ENCODE results near the gene PPP1R37. TPM values are rescaled to one million over a fixed set of nuclear protein-coding genes. Genes with fewer than 3 reads are reported as not detected.

PPP1R37 gene
- total and polyA plus RNA-seq, 2 of the 8 experiments (the other 6 are each of a cell fraction or from before 2014, with no cell fraction given) = 14.6 to 25.7 TPM

DNA sequence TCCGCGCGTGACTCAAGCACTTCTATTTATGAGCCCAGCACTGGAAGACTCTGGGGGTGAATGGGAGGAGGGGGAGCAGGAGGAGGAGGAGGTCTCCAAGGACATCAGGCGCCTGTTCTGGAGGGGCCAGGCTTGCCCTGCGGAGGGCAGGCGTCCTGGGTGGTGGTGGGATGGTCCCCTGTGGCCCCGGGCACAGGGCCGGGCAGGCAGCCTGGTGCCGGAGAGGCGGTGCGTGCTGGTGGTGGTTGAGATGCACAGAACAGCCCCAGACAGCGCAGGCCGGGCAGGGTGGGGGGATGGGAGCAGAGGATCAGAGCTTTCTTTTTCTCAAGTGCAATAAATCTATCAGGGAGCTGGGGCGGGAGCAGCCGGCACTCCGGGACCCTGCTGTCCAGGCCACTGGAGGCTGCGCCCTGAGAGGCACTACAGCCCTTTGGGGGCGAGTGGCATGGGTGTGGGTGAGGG, 53.8 kb downstream of the PPP1R37 start:
- 92% methylated on average over 11 of the region's 18 CpGs; no CpG with 5 or more reads in 1 of the 2 experiments for WGBS, 2 experiments (ENCODE audit: extremely low coverage in 1 of 2, insufficient coverage in 1 of 2, insufficient read length in 1 of 2, insufficient replicate concordance in 2 of 2, low coverage in 1 of 2, low lambda C conversion rate in 2 of 2, missing lambda C conversion rate in 1 of 2)
- CTCF ChIA-PET (ENCODE audit: partially characterized antibody) = interaction anchor here (0.6 to 5.6 kb wide), 14 partner anchors 9 to 278 kb away, joined by 3 to 44 read pairs (median 4); partner anchors contain the start of genes BLOC1S3 and NKPD1
- no peak overlapping the region for H2AK5ac ChIP-seq (ENCODE audit: low read depth, low read length)

More for the DNA sequence above, 53.8 kb downstream of the PPP1R37 start:
- H2BK120ac ChIP-seq (replicated peaks; ENCODE audit: low read depth, low read length) = no peak overlapping the region
- no peak overlapping the region for H2BK12ac ChIP-seq (ENCODE audit: low read depth, low read length)
- H3K4ac ChIP-seq (replicated peaks; ENCODE audit: insufficient read length, low read depth, low read length) = no peak overlapping the region
- no peak overlapping the region for H2BK15ac ChIP-seq (ENCODE audit: low read length)
- no peak overlapping the region for H4K5ac ChIP-seq (ENCODE audit: insufficient read length, low read depth, low read length)
- H3K18ac ChIP-seq (ENCODE audit: extremely low read depth, low read length) = no peak overlapping the region
- H4K8ac ChIP-seq (ENCODE audit: extremely low read depth, insufficient read depth, low read length) = no peak overlapping the region; the same call in 1 of the 2 replicates
- H2AFZ ChIP-seq (ENCODE audit: low read length) = no peak overlapping the region
- no peaks in the 10 kb centered on the region; the same call in 1 of the 2 replicates for H3K79me1 ChIP-seq (ENCODE audit: low read depth, low read length)
- no peak overlapping the region for H3K4me3 ChIP-seq (ENCODE audit: extremely low read depth in 1 of 4, insufficient read depth in 2 of 4, low read depth in 3 of 4, low read length in 4 of 4)
- H3K4me2 ChIP-seq (ENCODE audit: insufficient read depth in 1 of 2, low read depth in 2 of 2, low read length in 2 of 2) = no peak overlapping the region
- H3K23ac ChIP-seq (ENCODE audit: insufficient read length) = no peak overlapping the region
- no peak overlapping the region for H3K14ac ChIP-seq (ENCODE audit: insufficient read length)
- no peak overlapping the region for H3K27ac ChIP-seq (ENCODE audit: low read depth, low read length)
- H3K4me1 ChIP-seq (replicated peaks in 1 of 4; ENCODE audit: control insufficient read depth in 3 of 4, insufficient read depth in 4 of 4, low read length in 3 of 4) = no peaks in the 10 kb centered on the region; a peak in 1 of 7 replicates
- H4K20me1 ChIP-seq (replicated peaks in 1 of 2; ENCODE audit: control insufficient read depth in 1 of 2, insufficient read depth in 2 of 2, low read length in 2 of 2) = peaks cover 0 to 17% of the 10 kb centered on the region in 2 experiments
- no peak overlapping the region for H3K56ac ChIP-seq (replicated peaks; ENCODE audit: insufficient read length, low read depth, low read length)
- no peaks in the 10 kb centered on the region for H3K79me2 ChIP-seq (ENCODE audit: control insufficient read depth in 1 of 2, insufficient read depth in 2 of 2, low read length in 2 of 2)
- H3K36me3 ChIP-seq (ENCODE audit: control insufficient read depth in 2 of 4, insufficient read depth in 4 of 4, low read length in 3 of 4) = peaks cover 2 to 17% (median 5%) of the 10 kb centered on the region in 4 experiments; a peak in 5 of 8 replicates
- no peak overlapping the region for H2BK5ac ChIP-seq (ENCODE audit: low read depth, low read length)
- peaks cover 0 to 8% (median 7%) of the 10 kb centered on the region in 4 experiments; a peak in 6 of 7 replicates for H3K27me3 ChIP-seq (replicated peaks in 1 of 4; ENCODE audit: control insufficient read depth in 3 of 4, extremely low read depth in 1 of 4, insufficient read depth in 3 of 4, low read length in 3 of 4)
- no peaks in the 10 kb centered on the region for H3K9me3 ChIP-seq (ENCODE audit: insufficient read depth in 2 of 2, low read depth in 1 of 2, low read length in 1 of 2)
- H4K91ac ChIP-seq (replicated peaks; ENCODE audit: insufficient read length, low read length) = no peak overlapping the region
- no peak for FAIRE-seq
- no peak for TF ChIP-seq TBP (IDR thresholded peaks at IDR 0.05; ENCODE audit: low read depth, low read length)
- no peak for TF ChIP-seq PHF8 (conservative IDR thresholded peaks at IDR 0.05; ENCODE audit: low read depth, low read length)
- TF ChIP-seq SP4 (IDR thresholded peaks at IDR 0.05; ENCODE audit: low read length) = no peak
- no peak for TF ChIP-seq BRCA1 (IDR thresholded peaks at IDR 0.05; ENCODE audit: low read depth, low read length)
- TF ChIP-seq RBBP5 (IDR thresholded peaks at IDR 0.05; ENCODE audit: borderline replicate concordance, low read depth, low read length) = no peak
- TF ChIP-seq KDM1A (IDR thresholded peaks at IDR 0.05; ENCODE audit: borderline replicate concordance, low read length) = no peak
- no peak for TF ChIP-seq NRF1 (IDR thresholded peaks at IDR 0.05; ENCODE audit: low read depth, low read length)
- no peak overlapping the region for H2BK20ac ChIP-seq (ENCODE audit: low read length)
- H3K9ac ChIP-seq (replicated peaks in 1 of 4; ENCODE audit: extremely low read depth in 1 of 4, low read depth in 3 of 4, low read length in 3 of 4) = no peak overlapping the region
- POLR2A ChIA-PET (ENCODE audit: partially characterized antibody) = interaction anchor here (0.8 to 1.9 kb wide), 7 partner anchors 10 to 54 kb away, joined by 3 to 8 read pairs (median 5); partner anchors contain the start of genes NKPD1 and PPP1R37
- no peaks in the 10 kb centered on the region for H3K23me2 ChIP-seq (ENCODE audit: low read depth, low read length)
- DNase-seq (ENCODE audit: low read depth in 1 of 2, low spot score in 2 of 2) = no peak
